ENCODE results near the gene ANXA5. TPM values are rescaled to one million over a fixed set of nuclear protein-coding genes. Genes with fewer than 3 reads are reported as not detected.
A peak's percentile ranks its signal among the peaks of the same experiment; 100 is the strongest.

Gene ANXA5
- total RNA-seq, 1 donor from 2014 or later, result 426 TPM

- intact Hi-C loops (cut with DNase I), result no loop called here
- Histone ChIP-seq H3K27ac (no peak overlapping the region), H3K4me1 (peaks cover 8% of the 10 kb centered on the region), H3K4me3 (no peak overlapping the region), H3K36me3 (no peaks in the 10 kb centered on the region), H3K9me3 (no peaks in the 10 kb centered on the region), H3K27me3 (ENCODE audit: low read depth) (no peaks in the 10 kb centered on the region)
- TF ChIP-seq CTCF (IDR thresholded peaks at IDR 0.05), result no peak
- ATAC-seq (no peak), DNase-seq (no peak)
Observed at GRCh38 chr4:121702136-121702535, 5.4 kb upstream of the ANXA5 start.

- intact Hi-C loops (cut with DNase I), result no loop called here
- Histone ChIP-seq H3K4me3 (no peak overlapping the region), H3K4me1 (peaks cover 8% of the 10 kb centered on the region), H3K27ac (no peak overlapping the region), H3K9me3 (no peaks in the 10 kb centered on the region), H3K27me3 (ENCODE audit: low read depth) (no peaks in the 10 kb centered on the region), H3K36me3 (no peaks in the 10 kb centered on the region)
- ATAC-seq (no peak), DNase-seq (no peak)
- no peak for TF ChIP-seq CTCF (IDR thresholded peaks at IDR 0.05)
Observed at GRCh38 chr4:121701263-121701662, 4.5 kb upstream of the ANXA5 start.

- TF ChIP-seq CTCF (IDR thresholded peaks at IDR 0.05), result no peak
- ATAC-seq, result no peak
- DNase-seq, result no peak
- Histone ChIP-seq H3K9me3 (no peaks in the 10 kb centered on the region), H3K27ac (no peak overlapping the region), H3K36me3 (no peaks in the 10 kb centered on the region), H3K27me3 (ENCODE audit: low read depth) (no peaks in the 10 kb centered on the region), H3K4me1 (peaks cover 31% of the 10 kb centered on the region), H3K4me3 (no peak overlapping the region)
- intact Hi-C loops (cut with DNase I), result no loop called here
Observed at GRCh38 chr4:121698236-121698671, 1.5 kb upstream of the ANXA5 start.

GRCh38 chr4:121697564-121697963, 784 bp upstream of the ANXA5 start:
- peaks cover 5% of the 10 kb centered on the region for H3K36me3 ChIP-seq
- ATAC-seq (no peak), DNase-seq (no peak)
- H3K27me3 ChIP-seq (ENCODE audit: low read depth), result no peaks in the 10 kb centered on the region
- intact Hi-C loops (cut with DNase I), result no loop called here
- peak overlapping the region; percentile 99 for H3K27ac ChIP-seq
- no peak for TF ChIP-seq CTCF (IDR thresholded peaks at IDR 0.05)
- H3K9me3 ChIP-seq, result no peaks in the 10 kb centered on the region
- H3K4me1 ChIP-seq, result peaks cover 38% of the 10 kb centered on the region
- peak overlapping the region; percentile 98 for H3K4me3 ChIP-seq

- Histone ChIP-seq H3K27ac (peak overlapping the region; percentile 99), H3K27me3 (ENCODE audit: low read depth) (no peaks in the 10 kb centered on the region), H3K4me3 (peak overlapping the region; percentile 98), H3K9me3 (no peaks in the 10 kb centered on the region), H3K4me1 (peaks cover 52% of the 10 kb centered on the region), H3K36me3 (peaks cover 8% of the 10 kb centered on the region)
- intact Hi-C loops (cut with DNase I), result no loop called here
- ATAC-seq, result peak; percentile 72 to 81
- DNase-seq, result peak; percentile 86
- peak; percentile 20 for TF ChIP-seq CTCF (IDR thresholded peaks at IDR 0.05)
Observed at GRCh38 chr4:121696170-121696580, 605 bp downstream of the ANXA5 start.

GRCh38 chr4:121693886-121694285, 2.9 kb downstream of the ANXA5 start:
- H3K27ac ChIP-seq, result no peak overlapping the region
- intact Hi-C loops (cut with DNase I), result no loop called here
- TF ChIP-seq CTCF (IDR thresholded peaks at IDR 0.05), result no peak
- H3K4me1 ChIP-seq, result peaks cover 75% of the 10 kb centered on the region
- H3K36me3 ChIP-seq, result peaks cover 8% of the 10 kb centered on the region
- H3K9me3 ChIP-seq, result no peaks in the 10 kb centered on the region
- ATAC-seq (no peak), DNase-seq (no peak)
- no peaks in the 10 kb centered on the region for H3K27me3 ChIP-seq (ENCODE audit: low read depth)
- H3K4me3 ChIP-seq, result no peak overlapping the region
